Liver (tissue), 9 donors: ENCODE measurements around the gene EP400. TPM values are rescaled to one million over a fixed set of nuclear protein-coding genes. Genes with fewer than 3 reads are reported as not detected.

Experiments used
- DNase-seq: peaks from one replicate; pipeline ENCODE4 v3.0.0-alpha.2; 2017; ENCODE audit warnings: low spot score
- H3K27ac ChIP-seq, 2 donors: one replicate each; pipeline ENCODE4 v1.7.0; 2013; ENCODE audit warnings: inconsistent platforms in 2 of 2, low read length in 2 of 2, control low read depth in 1 of 2, low read depth in 1 of 2, mild to moderate bottlenecking in 1 of 2
- H3K27me3 ChIP-seq, 4 donors: one replicate each; pipeline versions ENCODE4 v1.6.1 to v1.7.0; 2013; ENCODE audit warnings: low read length in 3 of 4, inconsistent platforms in 1 of 4, mild to moderate bottlenecking in 1 of 4, moderate library complexity in 1 of 4; ENCODE audit not compliant: control insufficient read depth in 4 of 4, insufficient read depth in 4 of 4
- H3K36me3 ChIP-seq, 4 donors: one replicate each; pipeline versions ENCODE4 v1.6.1 to v1.7.0; 2013; ENCODE audit warnings: low read length in 3 of 4, mild to moderate bottlenecking in 3 of 4, low read depth in 1 of 4, moderate library complexity in 1 of 4; ENCODE audit not compliant: control insufficient read depth in 4 of 4, insufficient read depth in 3 of 4
- H3K4me1 ChIP-seq, 4 donors: one replicate each; pipeline versions ENCODE4 v1.6.1 to v1.7.0; 2013; ENCODE audit warnings: low read length in 3 of 4, mild to moderate bottlenecking in 3 of 4, moderate library complexity in 1 of 4; ENCODE audit not compliant: control insufficient read depth in 4 of 4, insufficient read depth in 4 of 4
- H3K4me3 ChIP-seq, 3 donors: one replicate each; pipeline versions ENCODE4 v1.6.1 to v1.7.0; 2013; ENCODE audit warnings: low read length in 3 of 3, control low read depth in 1 of 3, low read depth in 1 of 3, mild to moderate bottlenecking in 1 of 3
- H3K9ac ChIP-seq, 2 donors: one replicate each; pipeline ENCODE4 v1.7.0; 2013; ENCODE audit warnings: low read length in 2 of 2, mild to moderate bottlenecking in 2 of 2, moderate library complexity in 2 of 2, control low read depth in 1 of 2, low read depth in 1 of 2
- H3K9me3 ChIP-seq, 4 donors: one replicate each; pipeline versions ENCODE4 v1.6.1 to v1.7.0; 2013; ENCODE audit warnings: low read length in 3 of 4; ENCODE audit not compliant: control insufficient read depth in 4 of 4
- ATF3 ChIP-seq: IDR thresholded peaks from 2 replicates; pipeline ENCODE4 v1.6.1; 2016; ENCODE audit warnings: antibody characterized with exemption
- CTCF ChIP-seq: fragments of 150-350 bp; IDR thresholded peaks from 2 replicates; pipeline ENCODE4 v1.5.1; 2017; ENCODE audit warnings: improper control_type of control experiment, low read depth, low read length; ENCODE audit not compliant: missing input control
- EGR1 ChIP-seq, 2 donors: IDR thresholded peaks; 2 replicates each; pipeline ENCODE4 v1.6.1; 2016 to 2018; ENCODE audit warnings: antibody characterized with exemption in 2 of 2, low read depth in 2 of 2
- FOXA1 ChIP-seq: IDR thresholded peaks from 2 replicates; pipeline ENCODE4 v1.6.1; 2016; ENCODE audit warnings: antibody characterized with exemption
- FOXA2 ChIP-seq: IDR thresholded peaks from 2 replicates; pipeline ENCODE4 v1.6.1; 2016; ENCODE audit warnings: antibody characterized with exemption
- GABPA ChIP-seq, 2 donors: IDR thresholded peaks in 1 of 2; conservative IDR thresholded peaks in 1 of 2; 2 replicates each; pipeline ENCODE4 v1.6.1; 2016; ENCODE audit warnings: antibody characterized with exemption in 2 of 2, mild to moderate bottlenecking in 1 of 2, moderate library complexity in 1 of 2
- HNF4A ChIP-seq, 2 donors: conservative IDR thresholded peaks; 2 replicates each; pipeline ENCODE4 v1.6.1; 2016; ENCODE audit warnings: antibody characterized with exemption in 2 of 2, mild to moderate bottlenecking in 2 of 2
- HNF4G ChIP-seq: IDR thresholded peaks from 2 replicates; pipeline ENCODE4 v1.6.1; 2016; ENCODE audit warnings: antibody characterized with exemption
- JUND ChIP-seq, 2 donors: IDR thresholded peaks; 2 replicates each; pipeline ENCODE4 v1.6.1; 2016; ENCODE audit warnings: antibody characterized with exemption in 2 of 2
- MAX ChIP-seq: IDR thresholded peaks from 2 replicates; pipeline ENCODE4 v1.6.1; 2016; ENCODE audit warnings: antibody characterized with exemption
- NR2F2 ChIP-seq: IDR thresholded peaks from 2 replicates; pipeline ENCODE4 v1.6.1; 2016; ENCODE audit warnings: antibody characterized with exemption
- RAD21 ChIP-seq, 2 donors: IDR thresholded peaks; 2 replicates each; pipeline ENCODE4 v1.6.1; 2016; ENCODE audit warnings: antibody characterized with exemption in 2 of 2, mild to moderate bottlenecking in 2 of 2
- REST ChIP-seq: IDR thresholded peaks from 2 replicates; pipeline ENCODE4 v1.6.1; 2016; ENCODE audit warnings: antibody characterized with exemption, mild to moderate bottlenecking
- RXRA ChIP-seq, 2 donors: IDR thresholded peaks; 2 replicates each; pipeline ENCODE4 v1.6.1; 2017 to 2018; ENCODE audit warnings: antibody characterized with exemption in 2 of 2, mild to moderate bottlenecking in 1 of 2
- SP1 ChIP-seq: IDR thresholded peaks from 2 replicates; pipeline ENCODE4 v1.6.1; 2018; ENCODE audit warnings: antibody characterized with exemption, mild to moderate bottlenecking
- TAF1 ChIP-seq: conservative IDR thresholded peaks from 2 replicates; pipeline ENCODE4 v1.6.1; 2016; ENCODE audit warnings: antibody characterized with exemption, mild to moderate bottlenecking
- YY1 ChIP-seq: IDR thresholded peaks from 2 replicates; pipeline ENCODE4 v1.6.1; 2016; ENCODE audit warnings: antibody characterized with exemption, mild to moderate bottlenecking
- ZBTB33 ChIP-seq: IDR thresholded peaks from 2 replicates; pipeline ENCODE4 v1.6.1; 2016; ENCODE audit warnings: antibody characterized with exemption
- WGBS: extraction: QIAGEN DNeasy Blood & Tissue Kit; methylation state at CpG from one replicate; pipeline ENCODE4 v1.1.7; 2013; 5-methylcytosine and 5-hydroxymethylcytosine counted together
- polyA plus RNA-seq, 2 donors: library from polyadenylated mRNA; stranded (reverse) in 1 of 2; unstranded in 1 of 2; fragments of 200-250 nt in 1 of 2; fragments of >200 nt in 1 of 2; fragmentation: Nextera tagmentation in 1 of 2; extraction: Ambion mirVana in 1 of 2; gene quantifications; one replicate each; pipeline versions ENCODE4 v1.2.1 to v1.2.3, GENCODE V29; 2013 to 2015
- total RNA-seq, 2 donors: library from RNA; depleted of rRNA; stranded (reverse); fragments of >200 nt; gene quantifications; one replicate each; pipeline ENCODE4 v1.2.3, GENCODE V29; 2014
- donor health status: healthy.
- donor health status: healthy.
- donor health status: healthy.
- donor health status: healthy.
- donor health status: healthy.

EP400 gene
- total and polyA plus RNA-seq, 4 donors = 4.7 to 12.4 (median 7.1) TPM

- Histone ChIP-seq H3K27ac (no peak overlapping the region), H3K9ac (no peak overlapping the region), H3K9me3 (no peaks in the 10 kb centered on the region), H3K4me1 (no peaks in the 10 kb centered on the region), H3K27me3 (no peaks in the 10 kb centered on the region), H3K36me3 (peaks cover 27 to 80% (median 62%) of the 10 kb centered on the region in 4 donors), H3K4me3 (no peak overlapping the region)
- 86% methylated on average over 11 of the region's 11 CpGs for WGBS
- TF ChIP-seq MAX = no peak
- no peak for TF ChIP-seq FOXA2
- TF ChIP-seq JUND (IDR thresholded peaks at IDR 0.05) = no peak
- no peak for TF ChIP-seq NR2F2
- TF ChIP-seq RAD21 (IDR thresholded peaks at IDR 0.05) = no peak
- no peak for TF ChIP-seq HNF4G
- no peak for TF ChIP-seq ZBTB33
- TF ChIP-seq TAF1 = no peak
- no peak for TF ChIP-seq SP1
- TF ChIP-seq REST = no peak
- TF ChIP-seq YY1 = no peak
- no peak for TF ChIP-seq CTCF
- no peak for TF ChIP-seq GABPA (IDR thresholded peaks at IDR 0.05 in 1 of 2, conservative IDR thresholded peaks at IDR 0.05 in 1 of 2)
- TF ChIP-seq EGR1 (IDR thresholded peaks at IDR 0.05; ENCODE audit: low read depth in 2 of 2) = no peak
- no peak for TF ChIP-seq RXRA (IDR thresholded peaks at IDR 0.05)
- no peak for TF ChIP-seq ATF3
- no peak for TF ChIP-seq HNF4A (conservative IDR thresholded peaks at IDR 0.05)
- DNase-seq = no peak
These were observed 75.0 kb downstream of the EP400 start for GRCh38 chr12:132024758-132025157.

GRCh38 chr12:132025526-132025925 lies 75.8 kb downstream of the EP400 start:
- H3K36me3 ChIP-seq = peaks cover 23 to 81% (median 65%) of the 10 kb centered on the region in 4 donors
- H3K9me3 ChIP-seq = no peaks in the 10 kb centered on the region
- H3K9ac ChIP-seq = no peak overlapping the region
- H3K4me1 ChIP-seq = no peaks in the 10 kb centered on the region
- no peak for DNase-seq
- H3K27ac ChIP-seq = no peak overlapping the region
- WGBS = 96% methylated on average over 14 of the region's 14 CpGs
- H3K4me3 ChIP-seq = no peak overlapping the region
- H3K27me3 ChIP-seq = no peaks in the 10 kb centered on the region
- TF ChIP-seq YY1 (no peak), EGR1 (IDR thresholded peaks at IDR 0.05; ENCODE audit: low read depth in 2 of 2) (no peak), HNF4G (no peak), HNF4A (conservative IDR thresholded peaks at IDR 0.05) (no peak), MAX (no peak), CTCF (no peak), JUND (IDR thresholded peaks at IDR 0.05) (no peak), NR2F2 (no peak), REST (no peak), GABPA (IDR thresholded peaks at IDR 0.05 in 1 of 2, conservative IDR thresholded peaks at IDR 0.05 in 1 of 2) (no peak), FOXA1 (no peak), RXRA (IDR thresholded peaks at IDR 0.05) (no peak), TAF1 (no peak)
